Fibroblast of lung (primary cell): ENCODE results near the gene L3MBTL4. TPM values are rescaled to one million over a fixed set of nuclear protein-coding genes. Genes with fewer than 3 reads are reported as not detected.

Experiments used
- DNase-seq, 2 donors: peaks; one replicate each; pipeline versions ENCODE4 v3.0.0 to v3.0.0-alpha.2; 2010; ENCODE audit warnings: low read depth in 2 of 2
- H2AFZ ChIP-seq: 2 replicates; pipeline ENCODE4 v1.5.1; 2012; ENCODE audit warnings: low read length, control low read depth, inconsistent platforms
- H3K27ac ChIP-seq: 2 replicates; pipeline ENCODE4 v1.5.1; 2011; ENCODE audit warnings: low read length, control low read depth; ENCODE audit not compliant: insufficient read depth
- H3K27me3 ChIP-seq: 2 replicates; pipeline ENCODE4 v1.5.1; 2011; ENCODE audit warnings: mild to moderate bottlenecking, low read length; ENCODE audit not compliant: control insufficient read depth, insufficient read depth
- H3K36me3 ChIP-seq: 2 replicates; pipeline ENCODE4 v1.5.1; 2011; ENCODE audit warnings: low read length; ENCODE audit not compliant: control insufficient read depth, insufficient read depth
- H3K4me1 ChIP-seq: 2 replicates; pipeline ENCODE4 v1.5.1; 2011; ENCODE audit warnings: low read length; ENCODE audit not compliant: control insufficient read depth, insufficient read depth; ENCODE audit errors: extremely low read depth
- H3K4me2 ChIP-seq: 2 replicates; pipeline ENCODE4 v1.5.1; 2011; ENCODE audit warnings: low read length, control low read depth; ENCODE audit not compliant: insufficient read depth; ENCODE audit errors: extremely low read depth
- H3K4me3 ChIP-seq, 4 experiments: fragments of 200-600 bp in 1 of 4; sonication (generic) in 1 of 4; replicated peaks in 1 of 4; 2 replicates each; pipeline ENCODE4 v1.5.1; 2011 to 2016; ENCODE audit warnings: low read length in 4 of 4, low read depth in 3 of 4, mild to moderate bottlenecking in 3 of 4, control low read depth in 2 of 4, inconsistent platforms in 1 of 4, mixed read lengths in 1 of 4; ENCODE audit not compliant: insufficient read depth in 1 of 4; ENCODE audit errors: control extremely low read depth in 1 of 4
- H3K79me2 ChIP-seq: 2 replicates; pipeline ENCODE4 v1.5.1; 2012; ENCODE audit warnings: mild to moderate bottlenecking, low read length, inconsistent platforms; ENCODE audit not compliant: control insufficient read depth, insufficient read depth
- H3K9ac ChIP-seq: 2 replicates; pipeline ENCODE4 v1.5.1; 2011; ENCODE audit warnings: mild to moderate bottlenecking, low read length, control low read depth; ENCODE audit not compliant: insufficient read depth
- H3K9me3 ChIP-seq: 2 replicates; pipeline ENCODE4 v1.5.1; 2012; ENCODE audit warnings: low read depth, low read length; ENCODE audit not compliant: control insufficient read depth, insufficient read depth
- H4K20me1 ChIP-seq: 2 replicates; pipeline ENCODE4 v1.5.1; 2011; ENCODE audit warnings: low read length; ENCODE audit not compliant: control insufficient read depth, insufficient read depth; ENCODE audit errors: extremely low read depth
- EZH2 ChIP-seq: IDR thresholded peaks from 2 replicates; pipeline ENCODE4 v1.5.1; 2012; ENCODE audit warnings: low read length, control low read depth, mild to moderate bottlenecking; ENCODE audit errors: missing control alignments
- polyA plus RNA-seq, 2 donors: library from polyadenylated mRNA; depleted of rRNA in 1 of 2; stranded (reverse) in 1 of 2; unstranded in 1 of 2; fragments of >200 nt; gene quantifications; 2 replicates each; pipeline ENCODE4 v1.2.1, GENCODE V29; 2011 to 2012; ENCODE audit warnings: missing spikeins in 1 of 2
- total RNA-seq: library from RNA; depleted of rRNA; stranded (reverse); fragments of >200 nt; gene quantifications from 2 replicates; pipeline ENCODE4 v1.2.1, GENCODE V29; 2014
- TF ChIP-seq, protein P1 (sequence below), 2 donors: IDR thresholded peaks in 1 of 2; conservative IDR thresholded peaks in 1 of 2; 1 replicate in 1 of 2; 2 replicates in 1 of 2; pipeline ENCODE4 v1.5.1; 2011 to 2012; ENCODE audit warnings: low read length in 2 of 2, control low read depth in 1 of 2, inconsistent platforms in 1 of 2, low read depth in 1 of 2, mild to moderate bottlenecking in 1 of 2

L3MBTL4 gene
- total and polyA plus RNA-seq, 2 donors (not counting 1 experiment from before 2014, with no cell fraction given): 0.06 to 0.33 TPM

DNA sequence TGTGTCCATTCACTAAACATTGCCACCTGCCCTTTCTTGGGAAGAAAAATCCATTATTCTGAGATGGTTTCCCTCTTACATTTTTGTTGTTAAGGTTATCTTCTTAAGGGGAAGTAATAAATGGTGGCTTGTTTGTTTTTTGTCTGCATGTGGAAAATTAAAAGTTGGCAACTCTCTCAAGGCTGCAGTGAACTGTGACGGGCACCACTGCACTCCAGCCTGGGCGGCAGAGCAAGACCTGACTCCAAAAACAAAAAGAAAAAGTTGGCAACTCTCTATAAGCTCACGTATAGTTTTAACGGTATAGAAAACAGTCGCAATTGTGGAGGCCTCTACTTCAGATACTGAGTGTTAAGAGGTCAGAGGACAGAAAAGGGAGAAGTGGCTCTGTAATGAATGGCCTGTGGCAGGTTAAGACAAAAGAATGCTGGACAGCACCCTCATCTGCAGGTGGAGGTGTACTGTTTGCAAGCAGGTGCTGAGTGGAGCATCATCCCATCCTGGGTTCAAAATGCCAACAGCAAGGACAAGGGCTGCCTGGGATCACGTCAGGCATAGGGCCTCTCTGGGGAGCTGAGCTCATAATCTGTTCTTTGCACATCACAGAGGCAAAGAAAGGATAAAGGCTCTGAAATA, 16.7 kb downstream of the L3MBTL4 start:
- no peak for TF ChIP-seq EZH2
- TF ChIP-seq, protein P1, sequence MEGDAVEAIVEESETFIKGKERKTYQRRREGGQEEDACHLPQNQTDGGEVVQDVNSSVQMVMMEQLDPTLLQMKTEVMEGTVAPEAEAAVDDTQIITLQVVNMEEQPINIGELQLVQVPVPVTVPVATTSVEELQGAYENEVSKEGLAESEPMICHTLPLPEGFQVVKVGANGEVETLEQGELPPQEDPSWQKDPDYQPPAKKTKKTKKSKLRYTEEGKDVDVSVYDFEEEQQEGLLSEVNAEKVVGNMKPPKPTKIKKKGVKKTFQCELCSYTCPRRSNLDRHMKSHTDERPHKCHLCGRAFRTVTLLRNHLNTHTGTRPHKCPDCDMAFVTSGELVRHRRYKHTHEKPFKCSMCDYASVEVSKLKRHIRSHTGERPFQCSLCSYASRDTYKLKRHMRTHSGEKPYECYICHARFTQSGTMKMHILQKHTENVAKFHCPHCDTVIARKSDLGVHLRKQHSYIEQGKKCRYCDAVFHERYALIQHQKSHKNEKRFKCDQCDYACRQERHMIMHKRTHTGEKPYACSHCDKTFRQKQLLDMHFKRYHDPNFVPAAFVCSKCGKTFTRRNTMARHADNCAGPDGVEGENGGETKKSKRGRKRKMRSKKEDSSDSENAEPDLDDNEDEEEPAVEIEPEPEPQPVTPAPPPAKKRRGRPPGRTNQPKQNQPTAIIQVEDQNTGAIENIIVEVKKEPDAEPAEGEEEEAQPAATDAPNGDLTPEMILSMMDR (conservative IDR thresholded peaks at IDR 0.05 in 1 of 2, IDR thresholded peaks at IDR 0.05 in 1 of 2; ENCODE audit: low read depth in 1 of 2, low read length in 2 of 2): no peak
- H3K4me3 ChIP-seq: no peak overlapping the region
- no peaks in the 10 kb centered on the region for H3K79me2 ChIP-seq
- no peak overlapping the region for H3K9ac ChIP-seq
- no peak overlapping the region for H3K4me2 ChIP-seq
- no peaks in the 10 kb centered on the region for H4K20me1 ChIP-seq
- H3K36me3 ChIP-seq: no peaks in the 10 kb centered on the region
- H3K4me1 ChIP-seq: no peaks in the 10 kb centered on the region
- no peak overlapping the region for H3K27ac ChIP-seq
- no peak overlapping the region for H2AFZ ChIP-seq
- no peaks in the 10 kb centered on the region for H3K27me3 ChIP-seq
- no peaks in the 10 kb centered on the region for H3K9me3 ChIP-seq
- DNase-seq: no peak

GRCh38 chr18:6396847-6397246, 17.9 kb downstream of the L3MBTL4 start:
- Histone ChIP-seq H4K20me1 (no peaks in the 10 kb centered on the region), H3K36me3 (no peaks in the 10 kb centered on the region), H3K4me3 (no peak overlapping the region), H3K9ac (no peak overlapping the region), H3K27me3 (no peaks in the 10 kb centered on the region), H3K9me3 (no peaks in the 10 kb centered on the region), H3K4me1 (no peaks in the 10 kb centered on the region), H2AFZ (no peak overlapping the region), H3K79me2 (no peaks in the 10 kb centered on the region), H3K4me2 (no peak overlapping the region), H3K27ac (no peak overlapping the region)
- no peak for TF ChIP-seq EZH2
- TF ChIP-seq, protein P1 (conservative IDR thresholded peaks at IDR 0.05 in 1 of 2, IDR thresholded peaks at IDR 0.05 in 1 of 2; ENCODE audit: low read depth in 1 of 2, low read length in 2 of 2): no peak
- no peak for DNase-seq

DNA sequence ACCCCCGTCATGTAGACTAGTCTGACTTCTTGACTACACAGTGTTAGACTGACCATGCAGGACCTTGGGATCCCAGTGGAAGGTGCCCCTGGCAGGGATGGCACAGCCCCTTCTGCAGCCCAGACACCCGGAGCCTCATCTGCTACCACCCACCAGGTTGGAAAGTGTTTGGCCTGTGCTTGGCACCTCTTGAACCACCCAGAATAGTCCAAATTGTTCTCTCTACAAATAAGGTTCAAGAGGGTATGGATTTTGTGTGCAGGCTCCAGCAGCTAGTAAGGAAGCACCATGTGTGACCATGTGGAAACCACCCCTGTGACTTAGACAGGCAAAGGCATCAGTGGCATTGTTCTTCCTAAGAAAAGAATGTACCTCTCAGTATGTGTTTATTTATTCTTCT, 18.4 kb downstream of the L3MBTL4 start:
- DNase-seq: no peak
- no peak overlapping the region for H2AFZ ChIP-seq
- H3K9me3 ChIP-seq: no peaks in the 10 kb centered on the region
- H4K20me1 ChIP-seq: no peaks in the 10 kb centered on the region
- H3K4me1 ChIP-seq: no peaks in the 10 kb centered on the region
- H3K79me2 ChIP-seq: no peaks in the 10 kb centered on the region
- no peaks in the 10 kb centered on the region for H3K27me3 ChIP-seq
- no peak overlapping the region for H3K9ac ChIP-seq
- TF ChIP-seq, protein P1 (conservative IDR thresholded peaks at IDR 0.05 in 1 of 2, IDR thresholded peaks at IDR 0.05 in 1 of 2; ENCODE audit: low read depth in 1 of 2, low read length in 2 of 2): no peak
- TF ChIP-seq EZH2: no peak
- H3K4me2 ChIP-seq: no peak overlapping the region
- H3K36me3 ChIP-seq: no peaks in the 10 kb centered on the region
- no peak overlapping the region for H3K4me3 ChIP-seq
- no peak overlapping the region for H3K27ac ChIP-seq
